ENCODE data around the gene TTC23.

Gene TTC23

GRCh38 chr15:99249270-99249841 lies at the start of gene TTC23:
Gene TTC23 (minus strand): TSS chr15:99249581. CDS start chr15:99228712, 20,869 bp downstream.
- DNase-seq: no peak

GRCh38 chr15:99296386-99296785 lies 47.0 kb upstream of the TTC23 start:
- no peak for DNase-seq

GRCh38 chr15:99295840-99296239 lies 46.5 kb upstream of the TTC23 start:
- no peak for DNase-seq

GRCh38 chr15:99291643-99292042 lies 42.3 kb upstream of the TTC23 start:
- no peak for DNase-seq

GRCh38 chr15:99283717-99284116 lies 34.3 kb upstream of the TTC23 start:
- no peak for DNase-seq

GRCh38 chr15:99282586-99282985 lies 33.2 kb upstream of the TTC23 start:
- no peak for DNase-seq

- no peak for DNase-seq
Measured at GRCh38 chr15:99282121-99282520, 32.7 kb upstream of the TTC23 start.

GRCh38 chr15:99279827-99280226 lies 30.4 kb upstream of the TTC23 start:
- DNase-seq: no peak

- DNase-seq: no peak
Measured at GRCh38 chr15:99279290-99279689, 29.9 kb upstream of the TTC23 start.

- DNase-seq: no peak
Measured at GRCh38 chr15:99275525-99276128, 26.2 kb upstream of the TTC23 start.

- no peak for DNase-seq
Measured at GRCh38 chr15:99275061-99275460, 25.7 kb upstream of the TTC23 start.

GRCh38 chr15:99273801-99274200 lies 24.4 kb upstream of the TTC23 start:
- no peak for DNase-seq

- no peak for DNase-seq
Measured at GRCh38 chr15:99268431-99268830, 19.1 kb upstream of the TTC23 start.

GRCh38 chr15:99267957-99268356 lies 18.6 kb upstream of the TTC23 start:
- DNase-seq: no peak

GRCh38 chr15:99265541-99266070 lies 16.2 kb upstream of the TTC23 start:
- DNase-seq: no peak

- DNase-seq: no peak
Measured at GRCh38 chr15:99264125-99264524, 14.7 kb upstream of the TTC23 start.

GRCh38 chr15:99257107-99257750 lies 7.8 kb upstream of the TTC23 start:
- no peak for DNase-seq

- no peak for DNase-seq
Measured at GRCh38 chr15:99253381-99254090, 4.2 kb upstream of the TTC23 start.

- DNase-seq: no peak
Measured at GRCh38 chr15:99252326-99252725, 2.9 kb upstream of the TTC23 start.

GRCh38 chr15:99250857-99251841 lies 1.8 kb upstream of the TTC23 start, which contains the start of gene LRRC28:
Gene LRRC28 (plus strand): TSS chr15:99251481. CDS start chr15:99255958, 4,477 bp downstream.
- DNase-seq: peak; percentile 94

- DNase-seq: no peak
Measured at GRCh38 chr15:99250494-99250856, 1.1 kb upstream of the TTC23 start.

- DNase-seq: no peak
Measured at GRCh38 chr15:99250001-99250400, 620 bp upstream of the TTC23 start.
